Thoracic aorta (tissue), 2 donors: ENCODE results near the gene CGRRF1. TPM values are rescaled to one million over a fixed set of nuclear protein-coding genes. Genes with fewer than 3 reads are reported as not detected.

Experiments used
- ATAC-seq: fragments of 150-250 bp; one replicate; pipeline ENCODE4 v1.8.0; 2017; ENCODE audit warnings: low read depth; ENCODE audit not compliant: insufficient number of reproducible peaks, low FRiP score
- DNase-seq: peaks from one replicate; pipeline ENCODE4 v3.0.0-alpha.2; 2020; ENCODE audit warnings: low spot score
- H3K27ac ChIP-seq, 2 donors: fragments of 200-600 bp; sonication (generic); 1 replicate in 1 of 2; 2 replicates in 1 of 2; pipeline ENCODE4 v1.5.1; 2016; ENCODE audit warnings: mild to moderate bottlenecking in 2 of 2, moderate library complexity in 2 of 2
- H3K27me3 ChIP-seq: fragments of 200-600 bp; sonication (generic); replicated peaks from 2 replicates; pipeline ENCODE4 v1.6.0; 2016; ENCODE audit warnings: mild to moderate bottlenecking; ENCODE audit not compliant: insufficient read depth
- H3K36me3 ChIP-seq: fragments of 200-600 bp; sonication (generic); one replicate; pipeline ENCODE4 v1.5.1; 2016
- H3K4me1 ChIP-seq, 2 donors: fragments of 200-600 bp; sonication (generic); 1 replicate in 1 of 2; 2 replicates in 1 of 2; pipeline versions ENCODE4 v1.5.1 to v1.6.0; 2016; ENCODE audit warnings: low read depth in 2 of 2, mild to moderate bottlenecking in 1 of 2; ENCODE audit not compliant: control insufficient read depth in 1 of 2
- H3K4me3 ChIP-seq: fragments of 200-600 bp; sonication (generic); 2 replicates; pipeline ENCODE4 v1.5.1; 2016; ENCODE audit warnings: mild to moderate bottlenecking
- H3K9me3 ChIP-seq: fragments of 200-600 bp; sonication (generic); 2 replicates; pipeline ENCODE4 v1.5.1; 2016
- CTCF ChIP-seq: fragments of 200-600 bp; sonication (generic); IDR thresholded peaks from one replicate; pipeline ENCODE4 v1.5.1; 2019; ENCODE audit warnings: antibody characterized with exemption
- total RNA-seq, 2 donors: library from RNA; depleted of rRNA; stranded (reverse); fragments of >200 nt; gene quantifications; one replicate each; pipeline versions ENCODE4 v1.1.0 to v1.2.3, GENCODE V29; 2016

CGRRF1 gene
- total RNA-seq, 2 donors from 2014 or later = 15.2 to 42.2 TPM

- Histone ChIP-seq H3K36me3 (peaks cover 9% of the 10 kb centered on the region), H3K9me3 (no peaks in the 10 kb centered on the region), H3K27me3 (no peaks in the 10 kb centered on the region), H3K4me1 (peaks cover 0 to 13% of the 10 kb centered on the region in 2 donors), H3K4me3 (no peak overlapping the region), H3K27ac (no peak overlapping the region)
- TF ChIP-seq CTCF = no peak
- DNase-seq (no peak), ATAC-seq (no peak)
These were observed 31.0 kb upstream of the CGRRF1 start for GRCh38 chr14:54478636-54479215.

DNA sequence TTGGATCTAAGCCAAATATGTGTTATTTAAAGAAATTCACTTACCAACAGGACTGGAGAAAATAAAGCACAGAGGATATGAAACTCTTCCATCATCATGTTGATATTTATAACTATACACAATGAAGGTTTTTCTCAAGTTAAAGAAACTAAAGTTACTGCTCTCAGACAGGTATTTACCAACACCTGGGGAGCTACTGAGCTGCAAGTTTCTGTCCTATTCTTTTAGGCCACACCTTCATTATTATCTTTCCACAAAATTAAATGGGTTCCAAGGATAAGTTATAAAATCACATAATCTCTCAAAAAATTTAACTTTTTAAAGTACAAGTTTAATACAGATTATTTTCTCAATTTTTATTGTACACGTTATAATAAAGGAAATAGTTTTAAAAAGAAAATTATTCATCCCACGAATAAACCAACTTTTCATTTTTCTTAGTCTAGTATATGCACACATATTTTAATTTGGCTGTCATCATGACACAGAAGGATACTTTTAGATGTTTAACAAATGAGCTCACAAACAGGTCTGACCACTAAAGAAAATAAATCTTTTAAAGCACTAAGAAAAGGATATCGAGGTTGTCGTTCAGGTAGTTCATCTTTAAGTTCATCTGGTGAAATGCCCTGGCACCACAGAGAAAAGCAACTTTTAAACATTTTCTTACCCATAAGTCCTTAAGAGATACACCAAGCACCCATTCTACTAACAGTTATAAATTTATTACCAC lies 28.7 kb upstream of the CGRRF1 start:
- Histone ChIP-seq H3K9me3 (no peaks in the 10 kb centered on the region), H3K36me3 (peaks cover 9% of the 10 kb centered on the region), H3K4me1 (peaks cover 0 to 7% of the 10 kb centered on the region in 2 donors), H3K27me3 (no peaks in the 10 kb centered on the region), H3K4me3 (no peak overlapping the region), H3K27ac (no peak overlapping the region)
- DNase-seq (no peak), ATAC-seq (no peak)
- no peak for TF ChIP-seq CTCF

GRCh38 chr14:54481695-54482094 lies 28.0 kb upstream of the CGRRF1 start:
- Histone ChIP-seq H3K4me1 (peaks cover 1 to 13% of the 10 kb centered on the region in 2 donors), H3K36me3 (peaks cover 9% of the 10 kb centered on the region), H3K9me3 (no peaks in the 10 kb centered on the region), H3K27ac (no peak overlapping the region), H3K4me3 (no peak overlapping the region), H3K27me3 (no peaks in the 10 kb centered on the region)
- ATAC-seq = no peak
- DNase-seq = no peak
- TF ChIP-seq CTCF = no peak

- no peak for TF ChIP-seq CTCF
- Histone ChIP-seq H3K4me1 (peaks cover 11 to 25% of the 10 kb centered on the region in 2 donors), H3K4me3 (no peak overlapping the region), H3K9me3 (no peaks in the 10 kb centered on the region), H3K36me3 (peaks cover 9% of the 10 kb centered on the region), H3K27me3 (no peaks in the 10 kb centered on the region), H3K27ac (no peak overlapping the region)
- DNase-seq = no peak
- no peak for ATAC-seq
These were observed 26.5 kb upstream of the CGRRF1 start for GRCh38 chr14:54483073-54483745.

DNA sequence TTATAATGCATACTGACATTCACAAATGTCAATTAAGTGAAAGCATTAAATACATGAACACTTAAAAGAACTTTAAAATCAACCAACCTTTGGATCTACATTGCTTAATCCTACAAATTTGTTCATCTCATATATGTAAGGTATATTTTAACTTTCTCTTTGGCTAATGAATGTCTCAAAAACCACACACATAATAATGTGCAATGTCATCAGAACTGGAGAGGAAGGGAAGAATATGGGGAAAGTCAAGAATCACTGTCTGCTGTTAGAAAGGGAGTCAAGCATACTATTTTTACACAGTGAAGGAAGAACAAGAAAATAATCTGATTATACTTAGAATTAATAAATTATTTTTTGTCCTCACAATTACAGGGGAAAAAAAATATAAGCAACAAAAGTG lies 25.9 kb upstream of the CGRRF1 start:
- H3K36me3 ChIP-seq = peaks cover 5% of the 10 kb centered on the region
- ATAC-seq = no peak
- no peak for DNase-seq
- H3K4me1 ChIP-seq = peaks cover 11 to 25% of the 10 kb centered on the region in 2 donors
- no peaks in the 10 kb centered on the region for H3K27me3 ChIP-seq
- H3K4me3 ChIP-seq = no peak overlapping the region
- no peaks in the 10 kb centered on the region for H3K9me3 ChIP-seq
- no peak for TF ChIP-seq CTCF
- no peak overlapping the region for H3K27ac ChIP-seq
